H1 (cell line): ENCODE results near the gene RELCH. TPM values are rescaled to one million over a fixed set of nuclear protein-coding genes. Genes with fewer than 3 reads are reported as not detected.

Source experiments
- HDAC6 ChIP-seq: IDR thresholded peaks from one replicate; pipeline ENCODE4 v1.7.1; 2012; ENCODE audit warnings: low read depth, mild to moderate bottlenecking, inconsistent platforms, low read length, moderate library complexity
- polyA plus RNA-seq, 7 experiments: library from polyadenylated mRNA; depleted of rRNA in 3 of 7; stranded (reverse) in 5 of 7; unstranded in 2 of 7; fragments of >200 nt in 5 of 7; fragments of 200-250 nt in 2 of 7; gene quantifications; 1 replicate in 5 of 7; 2 replicates in 1 of 7; 4 replicates in 1 of 7; pipeline versions ENCODE4 v1.2.1 to v1.2.3, GENCODE V29; 2011 to 2013; ENCODE audit warnings: missing spikeins in 2 of 7, mixed read lengths in 2 of 7
- total RNA-seq: library from RNA; stranded (reverse); fragmentation: NEBNext Ultra II Directional; extraction: Animal tissue kit (Norgen Biotek cat#: 25700); gene quantifications from 2 replicates; pipeline ENCODE4 v1.2.1, GENCODE V29; 2021

RELCH gene
- total and polyA plus RNA-seq, 2 of the 8 experiments (the other 6 are each of a cell fraction or from before 2014, with no cell fraction given) = 7.3 to 26.9 TPM

- TF ChIP-seq HDAC6 = no peak
Observed at GRCh38 chr18:62312851-62313250, 125.8 kb downstream of the RELCH start (continued).
